Endothelial cell of umbilical vein (primary cell): ENCODE measurements around the gene NMT2. TPM values are rescaled to one million over a fixed set of nuclear protein-coding genes. Genes with fewer than 3 reads are reported as not detected.

ENCODE experiments used
- BruUV-seq: library from RNA; stranded (reverse); fragments of 400-500 nt; replicated peaks from 2 replicates; lab custom pipeline; 2021; lab: Mats Ljungman, UMichigan
- CTCF ChIA-PET: fragments of 300-600, 350-600 bp; sonication (Branson Sonifier 250); formaldehyde crosslinking; loops from one replicate; lab custom pipeline; 2021; ENCODE audit warnings: antibody characterized with exemption, inconsistent platforms; lab: Charles Lee
- POLR2A ChIA-PET: fragments of 300-600, 350-600 bp; sonication (Branson Sonifier 250); formaldehyde crosslinking; loops from one replicate; lab custom pipeline; 2021; ENCODE audit warnings: antibody characterized with exemption, inconsistent platforms; lab: Charles Lee
- DNase-seq: peaks from one replicate; pipeline ENCODE4 v3.0.0-alpha.2; 2011; ENCODE audit warnings: low read depth, low spot score
- FAIRE-seq: peaks from 2 replicates; lab custom pipeline; 2011; peaks lifted over from hg19 to GRCh38; lab: Jason Lieb, UNC
- H2AFZ ChIP-seq: 2 replicates; pipeline ENCODE4 v1.6.0; 2012; ENCODE audit warnings: low read depth, low read length, control low read depth, inconsistent platforms
- H3K27ac ChIP-seq: 2 replicates; pipeline ENCODE4 v1.5.1; 2011; ENCODE audit warnings: low read depth, mild to moderate bottlenecking, control low read depth, low read length, moderate library complexity; ENCODE audit not compliant: insufficient read depth
- H3K27me3 ChIP-seq, 2 experiments: 2 replicates each; pipeline versions ENCODE4 v1.6.0 to v1.6.1; 2011; ENCODE audit warnings: low read length in 2 of 2, mixed read lengths in 1 of 2; ENCODE audit not compliant: control insufficient read depth in 2 of 2, insufficient read depth in 2 of 2
- H3K36me3 ChIP-seq, 2 experiments: 2 replicates in 1 of 2; 3 replicates in 1 of 2; pipeline ENCODE4 v1.5.1; 2011; ENCODE audit warnings: low read length in 2 of 2, mild to moderate bottlenecking in 1 of 2, moderate library complexity in 1 of 2; ENCODE audit not compliant: control insufficient read depth in 2 of 2, insufficient read depth in 2 of 2; ENCODE audit errors: extremely low read depth in 1 of 2
- H3K4me1 ChIP-seq: 3 replicates; pipeline ENCODE4 v1.5.1; 2011; ENCODE audit warnings: mild to moderate bottlenecking, low read length; ENCODE audit not compliant: control insufficient read depth, insufficient read depth; ENCODE audit errors: extremely low read depth
- H3K4me2 ChIP-seq: 2 replicates; pipeline ENCODE4 v1.6.1; 2011; ENCODE audit warnings: low read length, control low read depth, mixed read lengths; ENCODE audit not compliant: insufficient read depth
- H3K4me3 ChIP-seq, 3 experiments: fragments of 200-600 bp in 1 of 3; sonication (generic), shearing (Covaris generic) in 1 of 3; replicated peaks in 1 of 3; 2 replicates each; pipeline ENCODE4 v1.5.1; 2011 to 2016; ENCODE audit warnings: control low read depth in 3 of 3, low read length in 3 of 3, mild to moderate bottlenecking in 2 of 3, inconsistent platforms in 1 of 3, low read depth in 1 of 3, moderate library complexity in 1 of 3; ENCODE audit not compliant: insufficient read depth in 1 of 3
- H3K79me2 ChIP-seq: 2 replicates; pipeline ENCODE4 v1.6.0; 2012; ENCODE audit warnings: low read length, inconsistent platforms; ENCODE audit not compliant: control insufficient read depth, insufficient read depth
- H3K9ac ChIP-seq: replicated peaks from 2 replicates; pipeline ENCODE3; 2011; ENCODE audit warnings: low read length, control low read depth; ENCODE audit not compliant: insufficient read depth; ENCODE audit errors: extremely low read depth
- H3K9me1 ChIP-seq: replicated peaks from 3 replicates; pipeline ENCODE4 v1.6.0; 2011; ENCODE audit warnings: mild to moderate bottlenecking, low read length; ENCODE audit not compliant: control insufficient read depth, insufficient read depth; ENCODE audit errors: extremely low read depth
- H3K9me3 ChIP-seq: replicated peaks from 2 replicates; pipeline ENCODE4 v1.5.1; 2012; ENCODE audit warnings: low read length, inconsistent platforms; ENCODE audit not compliant: control insufficient read depth, insufficient read depth
- H4K20me1 ChIP-seq: replicated peaks from 2 replicates; pipeline ENCODE3; 2011; ENCODE audit warnings: mild to moderate bottlenecking, low read length; ENCODE audit not compliant: control insufficient read depth, insufficient read depth; ENCODE audit errors: extremely low read depth
- CTCF ChIP-seq, 2 donors: IDR thresholded peaks; 1 replicate in 1 of 2; 2 replicates in 1 of 2; pipeline ENCODE4 v1.5.1; 2011; ENCODE audit warnings: low read length in 2 of 2, mild to moderate bottlenecking in 2 of 2, moderate library complexity in 2 of 2, control low read depth in 1 of 2, inconsistent platforms in 1 of 2, low read depth in 1 of 2; ENCODE audit not compliant: insufficient read depth in 1 of 2; ENCODE audit errors: extremely low read depth in 1 of 2
- EZH2 ChIP-seq: IDR thresholded peaks from 2 replicates; pipeline ENCODE4 v1.6.1; 2012; ENCODE audit warnings: borderline replicate concordance, low read depth, mild to moderate bottlenecking, moderate library complexity, low read length, inconsistent platforms; ENCODE audit not compliant: severe bottlenecking
- FOS ChIP-seq: IDR thresholded peaks from 2 replicates; pipeline ENCODE4 v1.6.1; 2011; ENCODE audit warnings: mild to moderate bottlenecking, low read length, moderate library complexity, borderline replicate concordance; ENCODE audit not compliant: insufficient read depth
- GATA2 ChIP-seq: IDR thresholded peaks from 2 replicates; pipeline ENCODE4 v1.7.0; 2011; ENCODE audit warnings: low read depth, mild to moderate bottlenecking, moderate library complexity, mixed read lengths, low read length; ENCODE audit not compliant: insufficient read length, insufficient read depth
- JUN ChIP-seq: IDR thresholded peaks from 2 replicates; pipeline ENCODE4 v1.6.1; 2011; ENCODE audit warnings: borderline replicate concordance, low read depth; ENCODE audit not compliant: insufficient read length, insufficient read depth
- MAX ChIP-seq: IDR thresholded peaks from 2 replicates; pipeline ENCODE4 v1.6.1; 2011; ENCODE audit not compliant: insufficient read depth, insufficient read length
- MYC ChIP-seq: IDR thresholded peaks from one replicate; pipeline ENCODE4 v1.6.1; 2011; ENCODE audit warnings: mild to moderate bottlenecking, low read depth, low read length
- POLR2A ChIP-seq: IDR thresholded peaks from 2 replicates; pipeline ENCODE4 v1.6.1; 2012; ENCODE audit warnings: low read depth, mild to moderate bottlenecking, control low read depth, low read length
- POLR2AphosphoS5 ChIP-seq: IDR thresholded peaks from 2 replicates; pipeline ENCODE4 v1.6.1; 2012; ENCODE audit warnings: low read depth, mild to moderate bottlenecking, control low read depth, low read length, moderate library complexity; ENCODE audit not compliant: insufficient read depth
- dilution Hi-C: fragments of 300-500 bp; cut with MboI; formaldehyde crosslinking; loops from one replicate; pipeline ENCODE4 v1.15.0; 2019; ENCODE audit warnings: low sequenced_read_pairs; ENCODE audit not compliant: extremely low pct_ligation_motif_present
- intact Hi-C: fragments of 100-400 bp; cut with micrococcal nuclease; formaldehyde crosslinking; loops from one replicate; pipeline ENCODE4 v1.10.0; 2022
- polyA plus RNA-seq, 4 experiments: library from polyadenylated mRNA; depleted of rRNA in 3 of 4; stranded (reverse) in 3 of 4; unstranded in 1 of 4; fragments of >200 nt; gene quantifications; 2 replicates each; pipeline versions ENCODE4 v1.2.1 to v1.2.3, GENCODE V29; 2011 to 2012; ENCODE audit warnings: missing spikeins in 1 of 4
- total RNA-seq: library from RNA; stranded (reverse); gene quantifications from 2 replicates; pipeline ENCODE4 v1.2.3, GENCODE V29; 2021

Gene NMT2
- total and polyA plus RNA-seq, 2 donors (not counting 3 experiments of a cell fraction or from before 2014, with no cell fraction given): 39.0 to 109 TPM

- peaks cover 38% of the 10 kb centered on the region for H3K4me1 ChIP-seq
- CTCF ChIA-PET: interaction anchor here (0.6 to 4.3 kb wide), 21 partner anchors 17 to 218 kb away, joined by 3 to 23 read pairs (median 3); partner anchors contain the start of gene FAM171A1
- H3K79me2 ChIP-seq: peaks cover 56% of the 10 kb centered on the region
- peak overlapping the region; percentile 99 for H3K4me2 ChIP-seq
- H3K9me1 ChIP-seq: no peaks in the 10 kb centered on the region
- peak overlapping the region; percentile 91 for H3K9ac ChIP-seq
- BruUV-seq: TSS peak; percentile 30
- intact Hi-C loops: loop anchor here (1.0 to 5.0 kb wide), 3 partner anchors 33 to 220 kb away; no protein-coding TSS in a partner anchor
- no peaks in the 10 kb centered on the region for H3K9me3 ChIP-seq
- DNase-seq (peak; percentile 62), FAIRE-seq (no peak)
- peak overlapping the region; percentile 15 for H2AFZ ChIP-seq
- peak overlapping the region; percentile 91 to 100 (median 99) for H3K4me3 ChIP-seq
- dilution Hi-C loops: no loop called here
- H3K27me3 ChIP-seq: no peaks in the 10 kb centered on the region
- POLR2A ChIA-PET: interaction anchor here (0.6 to 2.8 kb wide), 5 partner anchors 12 to 290 kb away, joined by 3 to 16 read pairs (median 4); no protein-coding TSS in a partner anchor
- no peaks in the 10 kb centered on the region for H3K36me3 ChIP-seq
- H3K27ac ChIP-seq: peak overlapping the region; percentile 42
- H4K20me1 ChIP-seq: peaks cover 13% of the 10 kb centered on the region
- TF ChIP-seq JUN (no peak), MYC (no peak), POLR2AphosphoS5 (peak; percentile 37), CTCF (IDR thresholded peaks at IDR 0.05; ENCODE audit: extremely low read depth in 1 of 2, insufficient read depth in 1 of 2, low read depth in 1 of 2, low read length in 2 of 2) (peak; percentile 60 to 82), EZH2 (no peak), FOS (no peak), MAX (no peak), POLR2A (no peak), GATA2 (no peak)
These were observed 842 bp downstream of the NMT2 start for GRCh38 chr10:15167411-15168290.
